ENCODE data around the gene TLE3. TPM values are rescaled to one million over a fixed set of nuclear protein-coding genes. Genes with fewer than 3 reads are reported as not detected.

TLE3 gene
- polyA plus RNA-seq, 1 donor (not counting 4 experiments of a cell fraction or from before 2014, with no cell fraction given) = 8.3 TPM

DNA sequence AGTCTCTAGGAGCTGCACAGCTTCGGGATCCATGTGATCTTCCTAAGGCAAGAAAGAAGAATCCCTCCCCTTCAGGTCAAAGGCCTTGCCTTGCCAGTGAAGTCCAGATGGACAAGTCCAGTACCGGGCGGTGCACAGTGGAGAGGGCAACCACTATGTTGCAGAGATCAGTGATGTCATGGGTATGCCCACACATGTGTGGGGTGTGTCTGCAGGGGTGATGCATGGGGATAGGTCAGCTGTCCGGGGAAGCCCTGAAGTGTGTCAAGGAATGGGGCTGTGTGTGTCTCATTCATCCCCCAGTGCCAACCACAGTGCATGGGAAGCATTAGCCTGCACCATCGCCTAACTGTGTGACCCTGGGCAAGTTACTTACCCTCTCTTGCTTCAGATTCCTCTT is 66.5 kb downstream of the TLE3 start:
- Histone ChIP-seq H4K20me1 (ENCODE audit: control insufficient read depth, extremely low read depth, insufficient read depth, low read length) (no peaks in the 10 kb centered on the region), H3K79me2 (ENCODE audit: control insufficient read depth, insufficient read depth, low read length) (no peaks in the 10 kb centered on the region), H3K4me1 (ENCODE audit: control insufficient read depth, extremely low read depth, insufficient read depth, low read length) (peaks cover 14% of the 10 kb centered on the region), H3K27ac (ENCODE audit: control insufficient read depth, insufficient read depth, low read length) (no peak overlapping the region), H3K9me1 (ENCODE audit: control insufficient read depth, extremely low read depth, insufficient read depth, low read length) (no peaks in the 10 kb centered on the region), H3K4me3 (ENCODE audit: control insufficient read depth in 2 of 3, extremely low read depth in 1 of 3, insufficient read depth in 2 of 3, low read depth in 1 of 3, low read length in 3 of 3) (no peak overlapping the region), H3K9ac (ENCODE audit: control insufficient read depth, extremely low read depth, insufficient read depth, low read length) (no peak overlapping the region), H3K4me2 (ENCODE audit: control insufficient read depth, extremely low read depth, insufficient read depth, low read depth, low read length) (no peak overlapping the region), H3K27me3 (ENCODE audit: control insufficient read depth, extremely low read depth, insufficient read depth, low read length) (peaks cover 59% of the 10 kb centered on the region), H2AFZ (ENCODE audit: control insufficient read depth, low read length) (no peak overlapping the region), H3K9me3 (ENCODE audit: control insufficient read depth, low read depth, low read length) (no peaks in the 10 kb centered on the region), H3K36me3 (ENCODE audit: control insufficient read depth in 2 of 2, extremely low read depth in 1 of 2, insufficient read depth in 2 of 2, low read length in 2 of 2) (no peaks in the 10 kb centered on the region)
- FAIRE-seq (no peak), DNase-seq (ENCODE audit: low read depth, low spot score) (no peak)
- dilution Hi-C loops (cut with MboI; ENCODE audit: extremely low pct_ligation_motif_present, low sequenced_read_pairs) = no loop called here
- TF ChIP-seq CTCF (optimal IDR thresholded peaks at IDR 0.05 in 1 of 3, IDR thresholded peaks at IDR 0.05 in 1 of 3, conservative IDR thresholded peaks at IDR 0.05 in 1 of 3; ENCODE audit: extremely low read depth in 1 of 3, insufficient read depth in 2 of 3, low read length in 3 of 3) (no peak), EZH2 (IDR thresholded peaks at IDR 0.05; ENCODE audit: low read length) (no peak)

DNA sequence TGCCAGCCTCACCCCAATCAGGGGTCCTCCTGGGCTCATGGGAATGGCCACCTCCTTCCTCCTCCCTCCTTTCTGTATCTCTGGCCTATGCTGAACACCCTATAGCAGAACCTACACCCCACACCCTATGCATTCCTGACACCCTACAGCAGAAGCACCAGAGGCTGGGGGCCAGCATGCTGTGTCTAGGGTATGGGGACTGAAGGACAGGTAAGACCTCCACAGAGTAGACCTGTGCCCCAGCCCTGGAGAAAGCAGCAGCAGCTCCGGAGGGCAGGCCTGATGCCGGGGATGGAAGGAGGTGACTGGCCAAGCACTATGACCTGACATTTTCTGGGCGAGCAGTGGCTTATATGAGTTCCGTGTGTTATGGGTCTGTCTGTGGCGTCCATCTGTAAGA is 66.9 kb downstream of the TLE3 start:
- Histone ChIP-seq H2AFZ (ENCODE audit: control insufficient read depth, low read length) (no peak overlapping the region), H3K27me3 (ENCODE audit: control insufficient read depth, extremely low read depth, insufficient read depth, low read length) (peaks cover 58% of the 10 kb centered on the region), H3K9ac (ENCODE audit: control insufficient read depth, extremely low read depth, insufficient read depth, low read length) (no peak overlapping the region), H3K27ac (ENCODE audit: control insufficient read depth, insufficient read depth, low read length) (no peak overlapping the region), H4K20me1 (ENCODE audit: control insufficient read depth, extremely low read depth, insufficient read depth, low read length) (no peaks in the 10 kb centered on the region), H3K4me1 (ENCODE audit: control insufficient read depth, extremely low read depth, insufficient read depth, low read length) (peaks cover 14% of the 10 kb centered on the region), H3K4me2 (ENCODE audit: control insufficient read depth, extremely low read depth, insufficient read depth, low read depth, low read length) (no peak overlapping the region), H3K9me3 (ENCODE audit: control insufficient read depth, low read depth, low read length) (no peaks in the 10 kb centered on the region), H3K36me3 (ENCODE audit: control insufficient read depth in 2 of 2, extremely low read depth in 1 of 2, insufficient read depth in 2 of 2, low read length in 2 of 2) (no peaks in the 10 kb centered on the region), H3K9me1 (ENCODE audit: control insufficient read depth, extremely low read depth, insufficient read depth, low read length) (no peaks in the 10 kb centered on the region), H3K4me3 (ENCODE audit: control insufficient read depth in 2 of 3, extremely low read depth in 1 of 3, insufficient read depth in 2 of 3, low read depth in 1 of 3, low read length in 3 of 3) (no peak overlapping the region), H3K79me2 (ENCODE audit: control insufficient read depth, insufficient read depth, low read length) (no peaks in the 10 kb centered on the region)
- dilution Hi-C loops (cut with MboI; ENCODE audit: extremely low pct_ligation_motif_present, low sequenced_read_pairs) = no loop called here
- TF ChIP-seq CTCF (optimal IDR thresholded peaks at IDR 0.05 in 1 of 3, IDR thresholded peaks at IDR 0.05 in 1 of 3, conservative IDR thresholded peaks at IDR 0.05 in 1 of 3; ENCODE audit: extremely low read depth in 1 of 3, insufficient read depth in 2 of 3, low read length in 3 of 3) = no peak
- TF ChIP-seq EZH2 (IDR thresholded peaks at IDR 0.05; ENCODE audit: low read length) = no peak
- DNase-seq (ENCODE audit: low read depth, low spot score) = no peak
- no peak for FAIRE-seq
